ENCODE results near the gene RAN. TPM values are rescaled to one million over a fixed set of nuclear protein-coding genes. Genes with fewer than 3 reads are reported as not detected.

RAN gene
- total and polyA plus RNA-seq, 9 of the 15 experiments (the other 6 are each of a cell fraction or from before 2014, with no cell fraction given): 1,687 to 3,820 (median 2,300) TPM

- TF ChIP-seq TBP (optimal IDR thresholded peaks at IDR 0.05; ENCODE audit: low read depth, low read length) (no peak), ZNF354B (CRISPR knock-in tag; IDR thresholded peaks at IDR 0.05) (no peak), CEBPB (tag; IDR thresholded peaks at IDR 0.05) (no peak), ZNF263 (CRISPR knock-in tag; IDR thresholded peaks at IDR 0.05; ENCODE audit: borderline replicate concordance) (no peak), ZNF76 (CRISPR knock-in tag; IDR thresholded peaks at IDR 0.05; ENCODE audit: borderline replicate concordance) (no peak), MGA (IDR thresholded peaks at IDR 0.05) (0 out of 2 replicates have a peak, but pooled peaks have one; percentile 15), TFAM (CRISPR knock-in tag; conservative IDR thresholded peaks at IDR 0.05) (no peak), MNT (conservative IDR thresholded peaks at IDR 0.05) (peak in 1 of 2 experiments; percentile 53; a peak in 1 of 4 replicates), ZNF3 (CRISPR knock-in tag; IDR thresholded peaks at IDR 0.05) (no peak), ZNF431 (CRISPR knock-in tag; IDR thresholded peaks at IDR 0.05) (0 out of 2 replicates have a peak, but pooled peaks have one; percentile 23), POLR3G (IDR thresholded peaks at IDR 0.05; ENCODE audit: extremely low read depth, insufficient read length, insufficient replicate concordance) (no peak), ZNF57 (CRISPR knock-in tag; IDR thresholded peaks at IDR 0.05) (no peak), ZC3H11A (IDR thresholded peaks at IDR 0.05; ENCODE audit: low read depth, low read length) (no peak), PKNOX1 (IDR thresholded peaks at IDR 0.05) (peak; percentile 52)
Observed at GRCh38 chr12:130880411-130880885, 8.6 kb downstream of the RAN start (continued).

Data from K562 (cell line).